Regular cardiac myocyte (primary cell): ENCODE data around the gene SMG9. TPM values are rescaled to one million over a fixed set of nuclear protein-coding genes. Genes with fewer than 3 reads are reported as not detected.

Experiments used
- total RNA-seq: library from RNA; depleted of rRNA; stranded (reverse); fragments of >200 nt; gene quantifications from 2 replicates; pipeline ENCODE4 v1.2.3, GENCODE V29; 2014

The SMG9 gene, protein sequence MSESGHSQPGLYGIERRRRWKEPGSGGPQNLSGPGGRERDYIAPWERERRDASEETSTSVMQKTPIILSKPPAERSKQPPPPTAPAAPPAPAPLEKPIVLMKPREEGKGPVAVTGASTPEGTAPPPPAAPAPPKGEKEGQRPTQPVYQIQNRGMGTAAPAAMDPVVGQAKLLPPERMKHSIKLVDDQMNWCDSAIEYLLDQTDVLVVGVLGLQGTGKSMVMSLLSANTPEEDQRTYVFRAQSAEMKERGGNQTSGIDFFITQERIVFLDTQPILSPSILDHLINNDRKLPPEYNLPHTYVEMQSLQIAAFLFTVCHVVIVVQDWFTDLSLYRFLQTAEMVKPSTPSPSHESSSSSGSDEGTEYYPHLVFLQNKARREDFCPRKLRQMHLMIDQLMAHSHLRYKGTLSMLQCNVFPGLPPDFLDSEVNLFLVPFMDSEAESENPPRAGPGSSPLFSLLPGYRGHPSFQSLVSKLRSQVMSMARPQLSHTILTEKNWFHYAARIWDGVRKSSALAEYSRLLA
- 4.8 and 6.8 TPM in 2 replicates for total RNA-seq

DNA sequence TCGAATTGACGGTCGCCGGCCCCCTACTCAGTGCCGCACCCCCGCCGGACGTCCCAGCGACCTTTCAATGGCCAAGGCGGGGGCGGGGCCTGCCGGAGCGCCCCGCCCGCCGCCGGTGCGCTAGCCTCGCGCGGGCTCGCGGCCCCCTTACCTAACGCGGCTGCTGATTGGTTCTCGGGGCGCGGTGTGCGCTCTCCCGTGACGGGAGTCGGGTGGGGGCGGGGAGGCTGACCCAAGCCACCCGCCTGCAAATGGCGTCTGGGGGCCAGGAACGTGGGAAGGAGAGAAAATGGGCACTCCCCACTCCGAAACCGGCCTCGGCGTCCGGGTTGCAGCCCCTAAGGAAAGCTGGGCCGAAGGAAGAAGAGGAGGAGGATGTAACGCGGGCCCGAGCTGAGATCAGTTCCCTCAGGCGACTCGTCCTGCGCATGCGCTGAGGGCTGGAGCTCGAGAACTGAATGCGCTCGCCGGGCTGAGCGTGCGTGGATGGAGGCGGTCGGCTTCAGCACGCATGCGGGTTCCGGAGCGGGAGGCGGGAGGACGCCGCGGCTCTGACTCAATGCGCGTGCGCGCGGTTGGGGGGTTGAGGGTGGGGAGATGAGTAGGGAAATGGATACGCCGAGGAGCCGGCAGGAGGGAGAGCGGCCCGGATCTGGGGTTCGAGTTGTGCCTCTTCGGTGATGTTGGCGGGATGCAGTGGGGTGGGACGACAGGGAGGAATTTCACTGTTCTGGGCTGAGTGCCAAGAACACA is at the start of gene SMG9:
Gene SMG9 (minus strand): TSS at position 460 of the 753 bp plus-strand sequence. CDS start 4,221 bp downstream, outside the sequence.

DNA sequence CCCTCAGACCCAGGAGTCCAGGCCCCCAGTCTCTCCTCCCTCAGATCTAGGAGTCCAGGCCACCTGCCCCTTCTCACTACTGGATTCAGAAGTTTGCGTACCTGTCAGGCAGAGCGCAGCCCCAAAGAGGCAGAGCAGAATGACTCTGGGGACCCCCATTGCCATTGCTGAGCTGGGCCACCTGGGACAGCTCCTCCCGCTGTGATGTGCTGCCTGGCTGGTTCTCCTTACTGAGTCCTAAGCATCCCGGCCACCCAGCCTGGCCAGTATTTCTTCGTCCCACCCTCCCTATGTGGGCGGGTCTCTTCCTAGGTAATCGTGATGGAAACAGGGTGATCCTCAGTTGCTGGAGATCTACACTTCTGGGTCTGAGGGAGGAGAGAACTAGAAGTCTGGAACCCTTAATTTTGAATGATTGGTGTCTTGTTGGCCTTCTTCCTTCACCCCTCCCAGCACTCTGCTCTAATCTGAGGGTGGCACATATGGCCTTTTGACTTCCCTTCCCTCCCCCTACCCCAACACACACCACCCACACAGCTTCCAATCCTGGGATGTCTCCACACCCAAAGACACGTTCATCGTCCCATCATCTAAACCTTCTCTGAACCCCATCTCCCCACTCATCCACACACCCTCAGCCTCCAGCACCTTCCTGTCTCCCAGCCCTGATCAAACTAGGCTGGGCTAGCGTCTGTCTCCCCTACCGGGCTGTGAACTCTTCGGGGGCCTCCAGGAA is 47.6 kb upstream of the SMG9 start, which contains the start of gene LYPD5:
Gene LYPD5 (minus strand): TSS at position 232 of the 736 bp plus-strand sequence. CDS start 67 bp downstream, at position 165.

DNA sequence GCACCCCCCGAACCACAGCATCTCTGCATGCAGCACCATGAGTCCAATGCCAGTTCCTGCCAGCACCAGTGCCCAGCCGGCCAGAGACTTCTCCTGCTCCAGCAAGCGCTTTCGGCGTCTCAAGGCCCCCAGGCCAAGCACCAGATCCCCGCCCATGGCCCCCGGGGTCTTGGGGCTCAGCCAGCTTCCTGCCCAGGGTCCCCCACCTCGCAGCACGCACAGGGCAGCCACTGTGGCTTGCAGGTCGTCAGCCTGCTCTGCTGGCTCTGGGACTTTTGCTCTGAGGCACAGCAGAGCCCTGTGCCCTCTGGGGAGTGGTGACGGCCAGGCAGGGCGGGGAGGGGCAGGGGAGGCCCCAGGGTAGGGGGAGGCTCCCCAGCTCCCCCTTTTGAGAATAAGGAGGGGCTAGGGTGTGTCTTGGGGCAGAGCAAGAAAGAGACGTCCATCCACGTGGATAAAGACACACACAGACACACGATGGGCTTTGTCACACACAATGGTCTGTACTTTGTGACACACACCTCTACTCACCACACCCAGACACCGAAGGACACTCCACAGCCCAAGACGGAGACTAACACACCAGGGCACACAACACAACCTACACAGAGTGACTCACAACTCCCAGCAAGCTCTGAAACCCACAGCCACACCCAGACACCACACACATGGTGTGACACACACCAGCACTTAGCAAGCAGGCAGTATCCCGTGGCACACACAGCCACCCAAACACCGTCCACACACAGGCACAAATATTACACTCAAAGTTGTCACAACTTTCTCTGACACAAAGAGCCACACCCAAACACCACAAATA is 26.2 kb upstream of the SMG9 start, which contains the start of gene KCNN4:
Gene KCNN4 (minus strand): TSS at position 268 of the 820 bp plus-strand sequence. CDS start 112 bp downstream, at position 156.

GRCh38 chr19:43715776-43716175 is 39.0 kb downstream of the SMG9 start, which contains the start of gene IRGC:
IRGC (plus strand) TSS chr19:43716076; CDS start chr19:43718559, 2,483 bp downstream.

Other genes with a start within 250 kb of the SMG9 start
- gene ETHE1, start 227.8 kb downstream of the SMG9 start, total RNA-seq: 75.3 and 94.1 TPM in 2 replicates
- gene ZNF575, start 221.8 kb downstream of the SMG9 start, total RNA-seq: under 0.01 and 0.28 TPM in 2 replicates
- gene XRCC1, start 179.4 kb downstream of the SMG9 start, total RNA-seq: 13.0 and 19.4 TPM in 2 replicates
- gene PINLYP, start 179.2 kb downstream of the SMG9 start, total RNA-seq: 2.0 and 2.5 TPM in 2 replicates
- 14.9 and 19.9 TPM in 2 replicates for gene IRGQ, start 158.8 kb downstream of the SMG9 start, total RNA-seq
- 9.6 and 14.6 TPM in 2 replicates for gene ZNF576, start 158.4 kb downstream of the SMG9 start, total RNA-seq
- gene SRRM5, start 142.9 kb downstream of the SMG9 start, total RNA-seq: not detected in 2 replicates
- 28.2 and 35.0 TPM in 2 replicates for gene ZNF428, start 135.3 kb downstream of the SMG9 start, total RNA-seq
- 4.2 and 6.8 TPM in 2 replicates for gene CADM4, start 115.1 kb downstream of the SMG9 start, total RNA-seq
- 92.2 and 136 TPM in 2 replicates for gene PLAUR, start 84.8 kb downstream of the SMG9 start, total RNA-seq
- gene IRGC, start 38.9 kb downstream of the SMG9 start, total RNA-seq: not detected in 2 replicates
- gene KCNN4, start 26.0 kb upstream of the SMG9 start, total RNA-seq: 3.8 and 4.5 TPM in 2 replicates
- gene LYPD5, start 47.5 kb upstream of the SMG9 start, total RNA-seq: 0.19 and 2.8 TPM in 2 replicates
- 10.0 and 14.1 TPM in 2 replicates for gene ZNF283, start 72.4 kb upstream of the SMG9 start, total RNA-seq
- 1.5 and 5.6 TPM in 2 replicates for gene ZNF404, start 129.0 kb upstream of the SMG9 start, total RNA-seq
- 18.6 and 18.8 TPM in 2 replicates for gene ZNF45, start 180.3 kb upstream of the SMG9 start, total RNA-seq
- gene ZNF221, start 196.3 kb upstream of the SMG9 start, total RNA-seq: 5.9 and 9.6 TPM in 2 replicates
- 5.8 and 8.5 TPM in 2 replicates for gene ZNF155, start 229.2 kb upstream of the SMG9 start, total RNA-seq
- 3.1 and 4.5 TPM in 2 replicates for gene ZNF230, start 248.0 kb upstream of the SMG9 start, total RNA-seq